Lung microvascular endothelial cell (primary cell): Measurements from ENCODE around the gene IFNE. TPM values are rescaled to one million over a fixed set of nuclear protein-coding genes. Genes with fewer than 3 reads are reported as not detected.

Experiments
- total RNA-seq: library from RNA; depleted of rRNA; stranded (reverse); fragments of >200 nt; gene quantifications from 2 replicates; pipeline ENCODE4 v1.2.1, GENCODE V29; 2014

The IFNE gene
- total RNA-seq, 1 donor from 2014 or later = not detected

Other genes with a start within 250 kb of the IFNE start
- gene IFNA14, start 242.3 kb downstream of the IFNE start, total RNA-seq = not detected in 2 replicates
- not detected in 2 replicates for gene IFNA5, start 177.0 kb downstream of the IFNE start, total RNA-seq
- gene KLHL9, start 146.9 kb downstream of the IFNE start, total RNA-seq = 23.5 and 33.7 TPM in 2 replicates
- gene IFNA6, start 131.4 kb downstream of the IFNE start, total RNA-seq = not detected in 2 replicates
- gene IFNA13, start 114.3 kb downstream of the IFNE start, total RNA-seq = not detected in 2 replicates
- not detected in 2 replicates for gene IFNA2, start 96.9 kb downstream of the IFNE start, total RNA-seq
- not detected in 2 replicates for gene IFNA8, start 73.2 kb downstream of the IFNE start, total RNA-seq
- gene IFNA1, start 41.9 kb downstream of the IFNE start, total RNA-seq = not detected in 2 replicates